GM12878 (cell line): ENCODE data around the gene DLG1.

Experiments used
- BCLAF1 ChIP-seq: fragments of 450-650 bp; IDR thresholded peaks from 2 replicates; pipeline ENCODE4 v1.6.1; 2017; ENCODE audit warnings: antibody characterized with exemption, mild to moderate bottlenecking, moderate library complexity
- CHD1 ChIP-seq: IDR thresholded peaks from 2 replicates; pipeline ENCODE4 v1.6.1; 2012; ENCODE audit warnings: low read depth, low read length, improper control_type of control experiment
- CTCF ChIP-seq, 3 experiments: IDR thresholded peaks in 2 of 3; conservative IDR thresholded peaks in 1 of 3; 2 replicates each; pipeline ENCODE4 v1.5.1; 2011; ENCODE audit warnings: low read depth in 3 of 3, low read length in 3 of 3, mild to moderate bottlenecking in 3 of 3, control low read depth in 2 of 3, moderate library complexity in 2 of 3, inconsistent platforms in 1 of 3, mixed read lengths in 1 of 3; ENCODE audit not compliant: control insufficient read depth in 2 of 3, insufficient read depth in 1 of 3; ENCODE audit errors: extremely low read depth in 1 of 3
- EZH2 ChIP-seq: IDR thresholded peaks from 2 replicates; pipeline ENCODE4 v1.6.1; 2012; ENCODE audit warnings: low read depth, mild to moderate bottlenecking, control low read depth, inconsistent platforms, low read length, borderline replicate concordance; ENCODE audit not compliant: control insufficient read depth
- IKZF1 ChIP-seq: fragments of 450-650 bp; conservative IDR thresholded peaks from 2 replicates; pipeline ENCODE4 v1.6.1; 2017; ENCODE audit warnings: antibody characterized with exemption, mild to moderate bottlenecking
- PKNOX1 ChIP-seq: fragments of 450-650 bp; IDR thresholded peaks from 2 replicates; pipeline ENCODE4 v1.6.1; 2016; ENCODE audit warnings: mild to moderate bottlenecking
- POLR2A ChIP-seq: IDR thresholded peaks from 2 replicates; pipeline ENCODE4 v1.6.1; 2011; ENCODE audit warnings: low read depth, mild to moderate bottlenecking, low read length
- RAD21 ChIP-seq: IDR thresholded peaks from 2 replicates; pipeline ENCODE4 v1.6.1; 2011; ENCODE audit warnings: mild to moderate bottlenecking, low read depth, low read length, moderate library complexity; ENCODE audit not compliant: insufficient read depth
- REST ChIP-seq: IDR thresholded peaks from 2 replicates; pipeline ENCODE4 v1.6.1; 2012; ENCODE audit warnings: mild to moderate bottlenecking, low read depth, low read length
- SIN3A ChIP-seq: IDR thresholded peaks from 2 replicates; pipeline ENCODE4 v1.6.1; 2012; ENCODE audit warnings: low read depth, low read length, improper control_type of control experiment
- ZBTB4 ChIP-seq: fragments of 450-650 bp; formaldehyde crosslinking; IDR thresholded peaks from 2 replicates; pipeline ENCODE4 v1.4.0; 2022; ENCODE audit warnings: mild to moderate bottlenecking, moderate library complexity
- ZNF24 ChIP-seq: fragments of 450-650 bp; IDR thresholded peaks from 2 replicates; pipeline ENCODE4 v1.6.1; 2017; ENCODE audit warnings: antibody characterized with exemption, mild to moderate bottlenecking

- TF ChIP-seq SIN3A (no peak), RAD21 (no peak), POLR2A (no peak), PKNOX1 (no peak), CTCF (IDR thresholded peaks at IDR 0.05 in 2 of 3, conservative IDR thresholded peaks at IDR 0.05 in 1 of 3; ENCODE audit: control insufficient read depth in 2 of 3, extremely low read depth in 1 of 3, insufficient read depth in 1 of 3, low read depth in 3 of 3, low read length in 3 of 3) (no peak), REST (no peak), EZH2 (no peak), BCLAF1 (no peak), CHD1 (no peak), IKZF1 (no peak), ZNF24 (no peak), ZBTB4 (CRISPR knock-in tag) (no peak)
Measured at GRCh38 chr3:197278933-197279332, 19.5 kb downstream of the DLG1 start.
